ENCODE measurements around the gene EFHC1. TPM values are rescaled to one million over a fixed set of nuclear protein-coding genes. Genes with fewer than 3 reads are reported as not detected.

EFHC1 gene
- total and polyA plus RNA-seq, 2 of the 13 experiments (the other 11 are each of a cell fraction or from before 2014, with no cell fraction given) = 23.4 to 29.5 TPM

DNA sequence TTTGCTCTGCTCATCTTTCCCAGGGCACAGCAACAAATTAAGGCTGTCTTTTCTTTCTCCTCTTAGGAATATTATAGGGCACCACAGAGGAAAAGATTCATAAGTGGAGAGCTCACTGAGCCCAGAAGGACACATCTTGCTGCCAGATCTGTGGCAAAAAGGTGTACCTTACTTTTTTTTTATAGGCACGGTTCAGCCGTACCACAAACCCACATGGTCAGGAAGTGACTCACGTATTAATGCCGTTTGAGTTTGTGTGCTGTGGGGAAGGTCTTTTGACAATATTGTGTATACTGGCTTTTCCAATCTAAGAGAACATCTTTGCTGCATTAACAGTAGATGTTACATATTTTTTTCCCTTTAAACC lies 29.8 kb upstream of the EFHC1 start:
- DNase-seq (ENCODE audit: low spot score) (peak; percentile 74), ATAC-seq (peak; percentile 45), FAIRE-seq (peak; percentile 4)
- intact Hi-C loops (cut with micrococcal nuclease; ENCODE audit: unreplicated experiment) = no loop called here
- no peaks in the 10 kb centered on the region; a peak in 2 of 5 replicates for H3K36me3 ChIP-seq (replicated peaks in 1 of 2; ENCODE audit: control insufficient read depth in 1 of 2, insufficient read depth in 2 of 2, low read length in 2 of 2)
- peak overlapping the region; percentile 84 for H3K27ac ChIP-seq (ENCODE audit: extremely low read length, insufficient read depth, low read length)
- no peaks in the 10 kb centered on the region for H3K27me3 ChIP-seq (ENCODE audit: control insufficient read depth in 1 of 2, insufficient read depth in 2 of 2, low read length in 2 of 2)
- H3K9me3 ChIP-seq (ENCODE audit: low read length) = peaks cover 5% of the 10 kb centered on the region
- in situ Hi-C loops (cut with HindIII; ENCODE audit: extremely low pct_ligation_motif_present, low pct_unique_long_range_greater_than_20kb) = loop anchor here (10.0 kb wide), 1 partner anchor 226 kb away; no protein-coding TSS in a partner anchor
- ChIA-PET POLR2A (interaction anchor here (0.8 to 2.8 kb wide), 13 partner anchors 10 to 604 kb away, joined by 3 to 23 read pairs (median 6); partner anchors contain the start of genes MCM3 and PAQR8), CTCF (ENCODE audit: low intra/inter-chr PET ratio, low total read pairs) (interaction anchor here (1.0 kb wide), 1 partner anchor 9 kb away, joined by 4 read pairs; no protein-coding TSS in a partner anchor)
- H3K79me2 ChIP-seq (ENCODE audit: insufficient read depth, low read length) = peaks cover 13% of the 10 kb centered on the region
- H3K9ac ChIP-seq (ENCODE audit: insufficient read depth, low read depth, low read length) = peak overlapping the region; percentile 73
- H2AFZ ChIP-seq (ENCODE audit: low read length) = no peak overlapping the region
- H3K4me3 ChIP-seq (replicated peaks in 1 of 3; ENCODE audit: insufficient read depth in 1 of 3, low read depth in 2 of 3, low read length in 3 of 3) = peak overlapping the region; percentile 11 to 56 (median 30); a peak in 5 of 6 replicates
- no TSS peak for BruUV-seq (replicated peaks)
- H4K20me1 ChIP-seq (ENCODE audit: insufficient read depth, low read length) = no peaks in the 10 kb centered on the region
- peak overlapping the region; percentile 88 for H3K4me2 ChIP-seq (ENCODE audit: low read depth, low read length)
- WGBS (ENCODE audit: low lambda C conversion rate) = 1% methylated on average over 4 of the region's 4 CpGs
- peaks cover 57% of the 10 kb centered on the region for H3K4me1 ChIP-seq (ENCODE audit: insufficient read depth, low read length)
- TF ChIP-seq IRX3 (CRISPR knock-in tag; IDR thresholded peaks at IDR 0.05; ENCODE audit: borderline replicate concordance, low read depth) = no peak
- peak; percentile 95 for TF ChIP-seq FOSL2 (CRISPR knock-in tag; IDR thresholded peaks at IDR 0.05)
- TF ChIP-seq NCOR1 (IDR thresholded peaks at IDR 0.05; ENCODE audit: borderline replicate concordance, low read length) = no peak
- TF ChIP-seq RARA (CRISPR knock-in tag; IDR thresholded peaks at IDR 0.05) = peak; percentile 24; the same call in 1 of the 2 replicates
- TF ChIP-seq EP300 (IDR thresholded peaks at IDR 0.05; ENCODE audit: low read depth in 2 of 2, low read length in 2 of 2) = peak in 1 of 2 experiments; percentile 30; a peak in 1 of 4 replicates
- TF ChIP-seq EP300 (CRISPR knock-in tag; IDR thresholded peaks at IDR 0.05; ENCODE audit: borderline replicate concordance) = no peak
- peak; percentile 83 for TF ChIP-seq FOSL1 (CRISPR knock-in tag; IDR thresholded peaks at IDR 0.05; ENCODE audit: borderline replicate concordance)
- peak; percentile 53; the same call in 1 of the 2 replicates for TF ChIP-seq ELF3 (CRISPR knock-in tag; IDR thresholded peaks at IDR 0.05)
- TF ChIP-seq ZNF33B (CRISPR knock-in tag; IDR thresholded peaks at IDR 0.05) = no peak
- TF ChIP-seq KDM2A (CRISPR knock-in tag; IDR thresholded peaks at IDR 0.05; ENCODE audit: borderline replicate concordance, low read depth) = no peak
- TF ChIP-seq, protein P1, sequence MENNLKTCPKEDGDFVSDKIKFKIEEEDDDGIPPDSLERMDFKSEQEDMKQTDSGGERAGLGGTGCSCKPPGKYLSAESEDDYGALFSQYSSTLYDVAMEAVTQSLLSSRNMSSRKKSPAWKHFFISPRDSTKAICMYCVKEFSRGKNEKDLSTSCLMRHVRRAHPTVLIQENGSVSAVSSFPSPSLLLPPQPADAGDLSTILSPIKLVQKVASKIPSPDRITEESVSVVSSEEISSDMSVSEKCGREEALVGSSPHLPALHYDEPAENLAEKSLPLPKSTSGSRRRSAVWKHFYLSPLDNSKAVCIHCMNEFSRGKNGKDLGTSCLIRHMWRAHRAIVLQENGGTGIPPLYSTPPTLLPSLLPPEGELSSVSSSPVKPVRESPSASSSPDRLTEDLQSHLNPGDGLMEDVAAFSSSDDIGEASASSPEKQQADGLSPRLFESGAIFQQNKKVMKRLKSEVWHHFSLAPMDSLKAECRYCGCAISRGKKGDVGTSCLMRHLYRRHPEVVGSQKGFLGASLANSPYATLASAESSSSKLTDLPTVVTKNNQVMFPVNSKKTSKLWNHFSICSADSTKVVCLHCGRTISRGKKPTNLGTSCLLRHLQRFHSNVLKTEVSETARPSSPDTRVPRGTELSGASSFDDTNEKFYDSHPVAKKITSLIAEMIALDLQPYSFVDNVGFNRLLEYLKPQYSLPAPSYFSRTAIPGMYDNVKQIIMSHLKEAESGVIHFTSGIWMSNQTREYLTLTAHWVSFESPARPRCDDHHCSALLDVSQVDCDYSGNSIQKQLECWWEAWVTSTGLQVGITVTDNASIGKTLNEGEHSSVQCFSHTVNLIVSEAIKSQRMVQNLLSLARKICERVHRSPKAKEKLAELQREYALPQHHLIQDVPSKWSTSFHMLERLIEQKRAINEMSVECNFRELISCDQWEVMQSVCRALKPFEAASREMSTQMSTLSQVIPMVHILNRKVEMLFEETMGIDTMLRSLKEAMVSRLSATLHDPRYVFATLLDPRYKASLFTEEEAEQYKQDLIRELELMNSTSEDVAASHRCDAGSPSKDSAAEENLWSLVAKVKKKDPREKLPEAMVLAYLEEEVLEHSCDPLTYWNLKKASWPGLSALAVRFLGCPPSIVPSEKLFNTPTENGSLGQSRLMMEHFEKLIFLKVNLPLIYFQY (CRISPR knock-in tag; IDR thresholded peaks at IDR 0.05; ENCODE audit: borderline replicate concordance) = no peak; the same call in 1 of the 2 replicates
- TF ChIP-seq, protein P2, sequence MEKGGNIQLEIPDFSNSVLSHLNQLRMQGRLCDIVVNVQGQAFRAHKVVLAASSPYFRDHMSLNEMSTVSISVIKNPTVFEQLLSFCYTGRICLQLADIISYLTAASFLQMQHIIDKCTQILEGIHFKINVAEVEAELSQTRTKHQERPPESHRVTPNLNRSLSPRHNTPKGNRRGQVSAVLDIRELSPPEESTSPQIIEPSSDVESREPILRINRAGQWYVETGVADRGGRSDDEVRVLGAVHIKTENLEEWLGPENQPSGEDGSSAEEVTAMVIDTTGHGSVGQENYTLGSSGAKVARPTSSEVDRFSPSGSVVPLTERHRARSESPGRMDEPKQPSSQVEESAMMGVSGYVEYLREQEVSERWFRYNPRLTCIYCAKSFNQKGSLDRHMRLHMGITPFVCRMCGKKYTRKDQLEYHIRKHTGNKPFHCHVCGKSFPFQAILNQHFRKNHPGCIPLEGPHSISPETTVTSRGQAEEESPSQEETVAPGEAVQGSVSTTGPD (CRISPR knock-in tag; IDR thresholded peaks at IDR 0.05) = no peak; the same call in 1 of the 2 replicates
- 0 out of 2 replicates have a peak, but pooled peaks have one; percentile 62 for TF ChIP-seq BRCA1 (CRISPR knock-in tag; IDR thresholded peaks at IDR 0.05)
- peak; percentile 24; the same call in 1 of the 2 replicates for TF ChIP-seq ZNF644 (CRISPR knock-in tag; IDR thresholded peaks at IDR 0.05; ENCODE audit: low read depth)
- TF ChIP-seq RARG (CRISPR knock-in tag; IDR thresholded peaks at IDR 0.05; ENCODE audit: low read depth) = 0 out of 2 replicates have a peak, but pooled peaks have one; percentile 64
- peak; percentile 49; the same call in 1 of the 2 replicates for TF ChIP-seq IRF2 (CRISPR knock-in tag; IDR thresholded peaks at IDR 0.05)
- no peak for TF ChIP-seq SNAPC2 (CRISPR knock-in tag; IDR thresholded peaks at IDR 0.05)
- TF ChIP-seq HNF4A (CRISPR knock-in tag; IDR thresholded peaks at IDR 0.05) = 0 out of 2 replicates have a peak, but pooled peaks have one; percentile 7
- TF ChIP-seq STAG1 (CRISPR knock-in tag; IDR thresholded peaks at IDR 0.05) = no peak
- TF ChIP-seq GATAD1 (CRISPR knock-in tag; IDR thresholded peaks at IDR 0.05) = 0 out of 2 replicates have a peak, but pooled peaks have one; percentile 24
- TF ChIP-seq ZNF263 (CRISPR knock-in tag; IDR thresholded peaks at IDR 0.05) = no peak
